ENCODE results near the gene FABP2.
A peak's percentile ranks its signal among the peaks of the same experiment; 100 is the strongest.
"Not testable (repeated sequence)": the region's sequence is repeated elsewhere in the genome, so short reads cannot be mapped to it uniquely, and the experiment has no call there.

Gene FABP2

GRCh38 chr4:119307606-119308005, 14.3 kb downstream of the FABP2 start:
- no peak for DNase-seq

GRCh38 chr4:119304431-119304830, 17.5 kb downstream of the FABP2 start:
- DNase-seq, result no peak

- no peak for DNase-seq
These were observed 18.2 kb downstream of the FABP2 start for GRCh38 chr4:119303587-119304305.

GRCh38 chr4:119302073-119302832, 19.7 kb downstream of the FABP2 start:
- DNase-seq, result no peak

- peak; percentile 89 for DNase-seq
These were observed 21.6 kb downstream of the FABP2 start for GRCh38 chr4:119300101-119300978.

- DNase-seq, result no peak
These were observed 22.2 kb downstream of the FABP2 start for GRCh38 chr4:119299741-119300100.

- DNase-seq, result no peak
These were observed 22.7 kb downstream of the FABP2 start for GRCh38 chr4:119299260-119299671.

GRCh38 chr4:119297795-119298194, 24.1 kb downstream of the FABP2 start:
- no peak for DNase-seq

GRCh38 chr4:119296356-119296755, 25.6 kb downstream of the FABP2 start:
- no peak for DNase-seq

- DNase-seq, result no peak
These were observed 31.3 kb downstream of the FABP2 start for GRCh38 chr4:119290598-119290997.

- DNase-seq, result no peak
These were observed 32.6 kb downstream of the FABP2 start for GRCh38 chr4:119289313-119289712.

GRCh38 chr4:119286377-119287002, 35.4 kb downstream of the FABP2 start:
- DNase-seq, result peak; percentile 13

- no peak for DNase-seq
These were observed 36.8 kb downstream of the FABP2 start for GRCh38 chr4:119284876-119285780.

GRCh38 chr4:119281393-119281792, 40.5 kb downstream of the FABP2 start:
- no peak for DNase-seq

GRCh38 chr4:119279945-119280344, 42.0 kb downstream of the FABP2 start:
- not testable (repeated sequence) for DNase-seq

GRCh38 chr4:119279541-119279940, 42.4 kb downstream of the FABP2 start:
- DNase-seq, result not testable (repeated sequence)

- DNase-seq, result no peak
These were observed 50.4 kb downstream of the FABP2 start for GRCh38 chr4:119271361-119272085.

- no peak for DNase-seq
These were observed 53.5 kb downstream of the FABP2 start for GRCh38 chr4:119268466-119268865.

Measured in activated CD4-positive, alpha-beta T cell treated with anti-CD3 and anti-CD28 coated beads, Interleukin-2, amount 50 U/mL, for 1 hour (primary cell).